Thymus (tissue), 11 donors: ENCODE data around the gene AQP1. TPM values are rescaled to one million over a fixed set of nuclear protein-coding genes. Genes with fewer than 3 reads are reported as not detected.

Source experiments
- DNase-seq, 9 donors: peaks; one replicate each; pipeline ENCODE4 v3.0.0-alpha.2; 2013; ENCODE audit warnings: low spot score in 9 of 9, low read depth in 6 of 9, missing footprints in 1 of 9
- H3K27ac ChIP-seq, 2 donors: one replicate each; pipeline ENCODE4 v1.5.1; 2013; ENCODE audit warnings: control low read depth in 1 of 2, low read depth in 1 of 2, low read length in 1 of 2, mild to moderate bottlenecking in 1 of 2, moderate library complexity in 1 of 2
- H3K27me3 ChIP-seq, 2 donors: one replicate each; pipeline ENCODE4 v1.5.1; 2013; ENCODE audit warnings: low read length in 1 of 2; ENCODE audit not compliant: control insufficient read depth in 2 of 2, insufficient read depth in 1 of 2
- H3K36me3 ChIP-seq, 2 donors: one replicate each; pipeline ENCODE4 v1.5.1; 2013; ENCODE audit warnings: low read length in 1 of 2, mild to moderate bottlenecking in 1 of 2, moderate library complexity in 1 of 2; ENCODE audit not compliant: control insufficient read depth in 2 of 2, insufficient read depth in 2 of 2
- H3K4me1 ChIP-seq, 2 donors: one replicate each; pipeline ENCODE4 v1.5.1; 2013; ENCODE audit warnings: low read length in 2 of 2; ENCODE audit not compliant: control insufficient read depth in 2 of 2, insufficient read depth in 2 of 2
- H3K4me3 ChIP-seq, 2 donors: one replicate each; pipeline ENCODE4 v1.5.1; 2013; ENCODE audit warnings: low read length in 2 of 2, control low read depth in 1 of 2, mild to moderate bottlenecking in 1 of 2
- H3K9me3 ChIP-seq, 2 donors: one replicate each; pipeline ENCODE4 v1.5.1; 2013; ENCODE audit warnings: low read length in 1 of 2, mild to moderate bottlenecking in 1 of 2; ENCODE audit not compliant: control insufficient read depth in 2 of 2, insufficient read depth in 1 of 2
- WGBS: extraction: QIAGEN DNeasy Blood & Tissue Kit; methylation state at CpG from one replicate; pipeline ENCODE4 v1.1.7; 2013; 5-methylcytosine and 5-hydroxymethylcytosine counted together
- polyA plus RNA-seq: library from polyadenylated mRNA; stranded (reverse); fragments of 200-250 nt; gene quantifications from one replicate; pipeline ENCODE4 v1.2.3, GENCODE V29; 2013
- total RNA-seq: library from RNA; stranded (reverse); fragments of 120-200 nt; gene quantifications from one replicate; pipeline ENCODE4 v1.2.4, GENCODE V29; 2013
- donor health status: healthy.

AQP1 gene
- total and polyA plus RNA-seq, 2 donors: 18.4 to 42.2 TPM

DNA sequence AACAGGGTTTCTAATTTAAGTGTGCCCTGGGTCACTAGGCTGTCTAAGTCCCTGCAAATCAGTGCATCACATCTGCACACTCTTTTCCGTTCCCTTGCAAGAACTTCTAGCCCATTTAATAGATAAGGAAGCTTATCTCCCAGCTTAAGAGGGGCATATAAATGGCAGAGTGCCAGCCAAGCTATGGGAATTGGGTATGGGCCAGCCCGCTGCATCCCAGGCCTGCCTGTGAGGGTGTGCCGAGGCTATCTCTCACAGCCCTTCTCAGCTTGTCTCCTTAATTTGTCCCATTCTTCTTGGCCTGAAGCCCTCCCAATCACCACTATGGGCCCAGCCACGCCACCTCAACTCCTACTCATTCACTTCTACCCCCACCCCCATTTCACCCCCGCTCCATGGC lies 14.7 kb downstream of the AQP1 start:
- Histone ChIP-seq H3K27ac (no peak overlapping the region), H3K36me3 (no peaks in the 10 kb centered on the region), H3K4me3 (no peak overlapping the region), H3K27me3 (no peaks in the 10 kb centered on the region), H3K4me1 (no peaks in the 10 kb centered on the region), H3K9me3 (peaks cover 0 to 4% of the 10 kb centered on the region in 2 donors)
- no peak for DNase-seq
- 93% methylated on average over 5 of the region's 5 CpGs for WGBS

DNA sequence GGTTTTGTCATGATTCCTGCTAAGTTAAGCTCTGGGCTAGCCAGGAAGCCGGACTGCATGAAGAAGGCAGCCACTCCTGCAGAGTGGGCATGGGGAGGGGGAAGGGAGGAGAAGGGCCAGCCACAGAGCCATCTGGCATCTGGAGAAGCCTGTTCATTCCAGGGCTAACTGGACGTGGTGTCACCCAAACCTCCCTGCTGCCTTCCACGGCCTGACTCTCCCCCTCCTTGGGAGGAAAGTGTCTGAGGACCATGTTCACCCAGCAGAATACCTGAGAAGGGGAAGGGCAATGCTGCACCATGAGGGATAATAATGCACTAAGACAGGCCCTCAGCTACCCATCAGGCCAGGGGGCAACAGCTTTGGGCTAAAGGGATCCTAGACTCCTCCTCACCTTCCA lies 15.4 kb downstream of the AQP1 start:
- Histone ChIP-seq H3K4me1 (no peaks in the 10 kb centered on the region), H3K27me3 (no peaks in the 10 kb centered on the region), H3K9me3 (peaks cover 0 to 4% of the 10 kb centered on the region in 2 donors), H3K36me3 (no peaks in the 10 kb centered on the region), H3K4me3 (no peak overlapping the region), H3K27ac (no peak overlapping the region)
- DNase-seq: no peak
- 89% methylated on average over 3 of the region's 3 CpGs for WGBS

DNA sequence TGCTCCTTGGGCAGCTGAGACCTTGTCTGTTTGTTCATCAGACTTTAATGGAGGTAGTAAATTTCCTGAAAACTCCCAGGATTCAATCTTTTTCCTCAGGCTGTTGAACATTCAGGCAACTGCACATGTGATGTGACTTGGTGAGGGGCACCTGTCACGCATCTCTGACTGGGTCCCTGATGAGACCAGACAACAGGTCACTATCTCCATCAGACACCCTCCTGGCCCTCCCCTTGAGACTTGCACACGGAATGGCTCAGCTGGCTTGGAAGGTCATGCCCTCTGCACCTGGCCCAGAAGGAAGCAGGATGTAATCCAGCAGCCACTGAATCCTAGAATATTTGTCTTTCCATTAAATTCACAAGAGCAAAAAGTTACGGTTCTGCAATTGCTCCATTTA lies 15.9 kb downstream of the AQP1 start:
- H3K36me3 ChIP-seq: no peaks in the 10 kb centered on the region
- H3K4me3 ChIP-seq: no peak overlapping the region
- H3K9me3 ChIP-seq: peaks cover 0 to 4% of the 10 kb centered on the region in 2 donors
- H3K4me1 ChIP-seq: no peaks in the 10 kb centered on the region
- no peaks in the 10 kb centered on the region for H3K27me3 ChIP-seq
- H3K27ac ChIP-seq: no peak overlapping the region
- WGBS: 90% methylated on average over 3 of the region's 3 CpGs
- no peak for DNase-seq

DNA sequence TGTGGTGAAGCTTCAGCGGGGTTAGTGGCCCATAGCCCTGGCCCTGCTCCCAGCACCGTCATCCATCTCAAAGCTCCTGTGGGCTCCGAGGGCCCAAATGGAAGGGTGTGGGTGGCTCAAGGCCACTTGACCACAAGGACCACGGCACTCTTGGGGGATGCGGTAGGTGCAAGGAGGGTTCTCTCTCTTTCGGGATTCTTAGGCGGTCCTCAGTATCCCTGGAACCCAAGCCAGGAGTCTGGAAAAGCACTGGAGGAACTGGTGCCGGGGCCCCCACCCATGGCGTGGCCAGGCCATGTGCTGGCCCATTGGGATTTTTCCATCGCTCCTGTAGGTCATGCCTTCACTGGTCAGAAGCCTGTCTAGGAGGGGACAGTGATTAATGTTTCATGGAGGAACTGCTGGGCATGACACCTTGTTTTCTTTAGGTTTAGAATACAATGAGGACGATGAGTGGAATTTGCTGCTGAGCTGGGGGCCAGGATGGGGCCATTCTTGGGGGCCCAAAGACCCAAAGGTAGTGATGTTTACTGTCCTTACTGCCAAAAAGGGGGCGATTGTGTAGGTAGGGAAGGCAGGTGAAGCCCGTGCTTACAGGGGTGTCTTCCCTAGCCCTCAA lies 16.7 kb downstream of the AQP1 start:
- no peaks in the 10 kb centered on the region for H3K27me3 ChIP-seq
- WGBS: 94% methylated on average over 13 of the region's 13 CpGs
- H3K4me1 ChIP-seq: no peaks in the 10 kb centered on the region
- no peak overlapping the region for H3K27ac ChIP-seq
- H3K9me3 ChIP-seq: peaks cover 0 to 4% of the 10 kb centered on the region in 2 donors
- H3K4me3 ChIP-seq: no peak overlapping the region
- no peak for DNase-seq
- H3K36me3 ChIP-seq: no peaks in the 10 kb centered on the region

DNA sequence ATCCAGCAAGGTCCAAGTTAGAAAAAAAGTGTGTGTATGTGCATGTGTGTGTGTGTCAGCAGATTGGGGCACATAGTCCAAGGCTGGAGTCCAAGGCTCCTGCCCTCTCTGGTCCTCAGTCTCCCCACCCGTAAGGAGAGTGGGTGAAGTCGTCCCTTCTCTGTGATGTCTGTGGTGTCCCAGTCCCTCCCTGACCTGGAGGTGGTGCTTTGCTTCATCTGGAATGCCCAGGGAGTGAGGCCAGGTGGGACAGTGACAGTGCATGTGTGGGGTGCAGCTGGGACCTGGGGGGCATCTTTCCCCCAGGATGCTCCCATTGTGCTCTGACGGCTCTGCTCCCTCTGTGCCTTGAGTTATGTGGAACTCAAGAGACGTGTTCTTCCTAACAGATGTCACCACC lies 18.0 kb downstream of the AQP1 start:
- Histone ChIP-seq H3K9me3 (peaks cover 0 to 4% of the 10 kb centered on the region in 2 donors), H3K4me3 (no peak overlapping the region), H3K4me1 (no peaks in the 10 kb centered on the region), H3K27me3 (no peaks in the 10 kb centered on the region), H3K27ac (no peak overlapping the region), H3K36me3 (no peaks in the 10 kb centered on the region)
- 96% methylated on average over 4 of the region's 4 CpGs for WGBS
- no peak for DNase-seq

DNA sequence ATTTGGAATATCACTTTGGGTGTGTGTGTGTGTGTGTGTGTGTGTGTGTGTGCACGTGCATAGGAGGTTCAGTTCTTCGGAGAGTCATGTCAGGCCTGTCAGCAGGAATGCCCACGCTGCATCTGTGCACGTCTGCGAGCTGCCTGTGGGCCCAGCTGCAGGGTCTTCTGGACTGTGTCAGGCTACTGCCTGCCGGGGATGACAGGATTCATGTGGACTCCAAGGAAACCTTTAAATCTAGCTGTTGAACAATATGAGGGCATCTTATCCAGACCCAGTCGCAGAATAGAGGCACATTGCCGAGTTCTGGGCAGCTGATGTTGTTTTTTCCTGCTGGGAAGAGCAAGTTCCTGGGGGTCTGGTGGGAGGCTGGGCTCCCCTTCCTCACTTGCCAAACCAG lies 19.0 kb downstream of the AQP1 start:
- WGBS: 86% methylated on average over 8 of the region's 8 CpGs
- Histone ChIP-seq H3K36me3 (no peaks in the 10 kb centered on the region), H3K9me3 (peaks cover 0 to 4% of the 10 kb centered on the region in 2 donors), H3K4me1 (no peaks in the 10 kb centered on the region), H3K27ac (no peak overlapping the region), H3K27me3 (no peaks in the 10 kb centered on the region), H3K4me3 (no peak overlapping the region)
- no peak for DNase-seq

DNA sequence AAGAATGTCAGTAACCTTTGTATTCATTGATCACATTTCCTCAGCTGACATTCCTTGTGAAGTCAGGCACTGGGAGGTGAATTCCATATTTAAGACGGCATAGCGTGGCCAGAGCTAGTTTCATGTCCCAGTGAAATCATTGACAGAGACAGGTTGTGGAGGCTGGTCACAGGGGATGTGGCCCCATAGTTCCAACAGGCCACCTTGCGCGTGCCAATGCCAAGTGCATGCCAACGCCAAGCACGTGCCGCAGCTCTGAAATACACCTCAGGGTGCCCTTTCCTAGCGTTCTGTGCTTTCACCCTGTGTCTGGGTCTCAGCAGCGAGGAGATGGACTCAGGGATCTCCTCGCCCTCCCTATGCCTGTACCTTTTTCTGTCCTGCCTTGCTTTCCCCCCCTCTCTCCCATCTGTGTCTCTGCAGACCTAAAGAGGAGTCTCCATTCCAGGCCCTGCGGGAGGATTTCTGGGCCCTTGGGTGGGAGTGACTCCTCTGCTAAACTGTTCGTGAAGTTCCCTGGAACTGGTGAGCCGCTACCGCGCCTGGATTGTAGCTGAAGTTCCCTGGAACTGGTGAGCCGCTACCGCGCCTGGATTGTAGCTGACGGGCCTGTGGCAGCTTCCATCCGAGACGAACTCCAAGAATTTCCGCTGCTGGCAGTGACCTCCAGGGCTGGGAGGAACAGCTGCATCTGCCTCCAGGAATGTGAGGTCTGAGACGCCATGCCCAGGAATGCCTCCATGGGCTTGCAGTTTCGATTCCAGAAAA lies 19.7 kb downstream of the AQP1 start:
- Histone ChIP-seq H3K4me1 (no peaks in the 10 kb centered on the region), H3K36me3 (no peaks in the 10 kb centered on the region), H3K27ac (no peak overlapping the region), H3K27me3 (no peaks in the 10 kb centered on the region), H3K9me3 (peaks cover 0 to 4% of the 10 kb centered on the region in 2 donors), H3K4me3 (no peak overlapping the region)
- 93% methylated on average over 24 of the region's 24 CpGs for WGBS
- DNase-seq: no peak

DNA sequence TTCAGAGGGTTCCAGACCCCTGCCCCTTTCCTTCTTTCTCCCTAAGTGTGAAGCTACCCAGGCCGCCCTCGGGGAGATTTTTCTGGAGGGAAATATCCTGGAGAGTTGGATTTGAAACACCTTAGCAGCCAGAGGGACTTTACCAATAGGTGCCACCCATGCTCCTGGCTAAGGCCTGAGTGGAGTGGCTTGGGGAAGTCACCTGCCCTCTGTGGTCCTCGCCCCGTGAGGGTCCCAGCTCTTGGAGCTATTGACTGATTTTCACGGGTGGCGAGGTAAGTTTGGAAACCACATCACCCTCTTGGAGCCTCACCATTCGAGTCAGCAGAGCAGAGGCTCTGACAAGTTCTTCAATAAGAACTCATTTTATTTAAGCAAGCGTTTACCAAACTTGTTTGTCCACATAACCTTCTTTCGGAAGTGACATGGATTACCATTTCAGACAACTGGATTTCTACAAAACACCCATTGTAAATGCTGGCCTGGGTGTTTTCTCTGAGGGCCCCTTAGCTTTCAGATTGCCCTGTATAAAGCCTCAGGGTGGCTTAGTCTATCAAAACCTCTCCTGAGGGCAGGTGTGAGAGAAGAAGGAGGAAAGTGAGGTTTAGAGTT lies 20.4 kb downstream of the AQP1 start:
- WGBS: 92% methylated on average over 9 of the region's 9 CpGs
- Histone ChIP-seq H3K9me3 (peaks cover 0 to 1% of the 10 kb centered on the region in 2 donors), H3K36me3 (no peaks in the 10 kb centered on the region), H3K27ac (no peak overlapping the region), H3K4me1 (no peaks in the 10 kb centered on the region), H3K27me3 (peaks cover 0 to 5% of the 10 kb centered on the region in 2 donors), H3K4me3 (no peak overlapping the region)
- DNase-seq: no peak

DNA sequence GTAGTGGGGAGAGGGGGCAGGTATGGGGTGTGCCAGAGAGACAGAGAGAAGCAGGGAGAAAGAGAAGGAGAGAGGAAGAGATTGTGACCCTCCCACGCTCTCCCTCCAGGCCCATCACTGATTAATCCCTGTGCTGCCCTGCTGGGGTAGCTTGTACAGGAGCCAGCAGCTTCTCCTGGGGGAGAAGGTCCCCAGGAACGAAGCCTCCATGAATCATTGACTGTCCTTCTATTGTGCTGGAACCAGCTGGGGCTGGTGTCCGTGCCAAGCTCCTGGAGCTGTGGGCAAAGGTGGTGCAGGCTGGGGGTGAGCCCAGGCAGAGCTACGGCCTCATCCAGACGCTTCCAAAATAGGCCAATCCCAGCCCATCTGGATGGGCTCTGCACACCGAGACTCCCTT lies 20.9 kb downstream of the AQP1 start:
- H3K27ac ChIP-seq: no peak overlapping the region
- H3K9me3 ChIP-seq: no peaks in the 10 kb centered on the region
- no peak for DNase-seq
- no peaks in the 10 kb centered on the region for H3K36me3 ChIP-seq
- no peaks in the 10 kb centered on the region for H3K4me1 ChIP-seq
- H3K27me3 ChIP-seq: peaks cover 3 to 6% of the 10 kb centered on the region in 2 donors
- 91% methylated on average over 6 of the region's 6 CpGs for WGBS
- H3K4me3 ChIP-seq: no peak overlapping the region
